PFSK-1 (cell line): ENCODE data around the gene PFKFB2.

Experiments used
- FOXP2 ChIP-seq: optimal IDR thresholded peaks from 2 replicates; pipeline ENCODE3; 2011; ENCODE audit warnings: borderline replicate concordance, control low read depth, inconsistent platforms; ENCODE audit not compliant: insufficient read depth; ENCODE audit errors: extremely low read length, extremely low read depth
- POLR2AphosphoS5 ChIP-seq: IDR thresholded peaks from 2 replicates; pipeline ENCODE4 v1.6.1; 2012; ENCODE audit warnings: low read depth, mild to moderate bottlenecking, control low read depth, low read length, moderate library complexity
- REST ChIP-seq, 2 experiments: IDR thresholded peaks; 2 replicates each; pipeline versions ENCODE4 v1.6.1 to v1.8.0; 2011 to 2012; ENCODE audit warnings: low read depth in 2 of 2, low read length in 2 of 2, control low read depth in 1 of 2, inconsistent platforms in 1 of 2, mild to moderate bottlenecking in 1 of 2, moderate library complexity in 1 of 2; ENCODE audit not compliant: insufficient read depth in 1 of 2
- SIN3A ChIP-seq: IDR thresholded peaks from 2 replicates; pipeline ENCODE4 v1.6.1; 2012; ENCODE audit warnings: mild to moderate bottlenecking, low read length, moderate library complexity, borderline replicate concordance; ENCODE audit not compliant: insufficient read depth

DNA sequence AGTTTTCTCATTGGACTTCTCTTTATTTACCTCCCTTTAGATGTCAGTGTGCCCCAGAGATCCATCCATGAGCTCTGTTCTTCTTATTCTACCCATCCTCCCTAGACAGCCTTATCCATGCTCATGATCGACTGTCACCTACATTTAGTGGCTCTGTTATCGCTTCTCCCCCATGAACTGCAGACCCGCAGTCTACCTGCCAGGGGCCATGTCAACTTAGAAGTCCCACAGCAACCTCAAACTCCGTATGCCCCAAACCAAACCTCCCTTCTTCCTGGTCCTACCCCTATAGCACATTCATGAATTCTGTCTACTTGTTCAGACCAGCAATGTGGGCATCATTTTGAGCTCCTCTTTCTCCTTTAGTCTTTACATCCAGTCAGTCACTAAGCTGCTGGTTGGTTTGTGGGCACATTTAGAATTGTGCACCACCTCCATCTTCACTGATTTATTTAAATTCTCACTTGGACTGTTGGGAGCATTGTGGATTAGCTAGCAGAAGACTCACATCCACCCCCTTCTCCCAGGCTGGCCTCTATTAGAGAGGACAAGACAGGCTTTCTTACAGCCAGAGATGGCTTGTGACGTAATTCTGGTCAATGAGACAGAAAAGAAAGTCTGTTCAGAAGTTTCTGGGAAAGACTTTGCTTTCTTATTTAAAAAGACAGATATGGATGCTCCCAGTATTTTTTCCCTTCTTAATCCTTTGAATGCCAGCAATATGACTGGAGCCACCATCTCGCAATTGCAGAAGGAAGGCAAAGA is 39.6 kb upstream of the PFKFB2 start:
- TF ChIP-seq POLR2AphosphoS5 (no peak), REST (IDR thresholded peaks at IDR 0.05; ENCODE audit: insufficient read depth in 1 of 2, low read depth in 2 of 2, low read length in 2 of 2) (no peak), FOXP2 (no peak), SIN3A (no peak)
